GM23338 (cell line): ENCODE data around the gene SLC8A3. TPM values are rescaled to one million over a fixed set of nuclear protein-coding genes. Genes with fewer than 3 reads are reported as not detected.

Experiments
- ATAC-seq: fragments of 200-7000 bp; cut with Tn5 transposase; 3 replicates; pipeline ENCODE4 v1.9.1; 2020
- DNase-seq: peaks from one replicate; pipeline ENCODE4 v3.0.0-alpha.2; 2015; ENCODE audit warnings: low spot score
- H2AFZ ChIP-seq: fragments of 200-600 bp; sonication (generic); 2 replicates; pipeline ENCODE4 v1.8.0; 2016; ENCODE audit warnings: antibody characterized with exemption, mild to moderate bottlenecking, moderate library complexity
- H3F3A ChIP-seq: fragments of 200-600 bp; sonication (generic); replicated peaks from 2 replicates; pipeline ENCODE4 v1.8.0; 2017; ENCODE audit warnings: antibody characterized with exemption, mixed run types, low read depth
- H3K27ac ChIP-seq: fragments of 200-600 bp; sonication (generic); 2 replicates; pipeline ENCODE4 v1.6.1; 2016; ENCODE audit warnings: low read depth
- H3K27me3 ChIP-seq: fragments of 200-600 bp; sonication (generic); 2 replicates; pipeline ENCODE4 v1.8.0; 2016; ENCODE audit warnings: mild to moderate bottlenecking, mixed run types, moderate library complexity; ENCODE audit not compliant: insufficient read depth
- H3K36me3 ChIP-seq: fragments of 200-600 bp; sonication (generic); 2 replicates; pipeline ENCODE4 v1.8.0; 2016; ENCODE audit warnings: mild to moderate bottlenecking; ENCODE audit not compliant: insufficient read depth
- H3K4me1 ChIP-seq: fragments of 200-600 bp; sonication (generic); 2 replicates; pipeline ENCODE4 v1.8.0; 2016; ENCODE audit warnings: mild to moderate bottlenecking, moderate library complexity; ENCODE audit not compliant: insufficient read depth
- H3K4me2 ChIP-seq: fragments of 200-600 bp; sonication (generic); 2 replicates; pipeline ENCODE4 v1.7.1; 2017; ENCODE audit warnings: mixed run types
- H3K4me3 ChIP-seq: fragments of 200-600 bp; sonication (generic); 2 replicates; pipeline ENCODE4 v1.6.1; 2016; ENCODE audit warnings: mixed run types
- H3K79me2 ChIP-seq: fragments of 200-600 bp; sonication (generic); replicated peaks from 2 replicates; pipeline ENCODE4 v1.8.0; 2017; ENCODE audit warnings: mild to moderate bottlenecking; ENCODE audit not compliant: insufficient read depth
- H3K9me2 ChIP-seq: fragments of 200-600 bp; sonication (generic); 2 replicates; pipeline ENCODE4 v1.8.0; 2017; ENCODE audit not compliant: insufficient read depth
- H4K20me1 ChIP-seq: fragments of 200-600 bp; sonication (generic); replicated peaks from 2 replicates; pipeline ENCODE4 v1.8.0; 2017; ENCODE audit warnings: mild to moderate bottlenecking; ENCODE audit not compliant: insufficient read depth
- H3K27ac Mint-ChIP-seq: 2 replicates; pipeline ENCODE4 v1.8.0; 2020; ENCODE audit warnings: inconsistent platforms, mild to moderate bottlenecking, moderate library complexity, mixed read lengths
- H3K27me3 Mint-ChIP-seq: 3 replicates; pipeline ENCODE4 v1.8.0; 2022; ENCODE audit warnings: low read depth, mild to moderate bottlenecking, moderate library complexity, mixed read lengths, inconsistent platforms; ENCODE audit not compliant: insufficient read depth, poor library complexity
- H3K36me3 Mint-ChIP-seq: 3 replicates; pipeline ENCODE4 v1.8.0; 2021; ENCODE audit warnings: low read depth, mild to moderate bottlenecking, inconsistent platforms, moderate library complexity, mixed read lengths
- H3K4me1 Mint-ChIP-seq: 3 replicates; pipeline ENCODE4 v1.8.0; 2020; ENCODE audit warnings: mild to moderate bottlenecking, inconsistent platforms, mixed read lengths
- H3K4me3 Mint-ChIP-seq: 3 replicates; pipeline ENCODE4 v1.8.0; 2021; ENCODE audit warnings: moderate library complexity, mild to moderate bottlenecking, inconsistent platforms, mixed read lengths
- H3K9me3 Mint-ChIP-seq: 3 replicates; pipeline ENCODE4 v1.8.0; 2020; ENCODE audit warnings: moderate library complexity, mild to moderate bottlenecking, inconsistent platforms, mixed read lengths
- CTCF ChIP-seq, 2 experiments: fragments of 200-600 bp in 1 of 2; sonication (generic) in 1 of 2; conservative IDR thresholded peaks; 2 replicates each; pipeline versions ENCODE4 v1.5.1 to v1.6.1; 2016 to 2017; ENCODE audit warnings: antibody characterized with exemption in 2 of 2, low read depth in 2 of 2, mild to moderate bottlenecking in 2 of 2, moderate library complexity in 1 of 2
- ETS1 ChIP-seq: IDR thresholded peaks from 2 replicates; pipeline ENCODE4 v1.6.1; 2016; ENCODE audit warnings: antibody characterized with exemption
- EZH2phosphoT487 ChIP-seq: fragments of 200-600 bp; sonication (generic); IDR thresholded peaks from one replicate; pipeline ENCODE4 v1.8.1; 2018; ENCODE audit warnings: antibody characterized with exemption; ENCODE audit not compliant: unreplicated experiment
- JUNB ChIP-seq: IDR thresholded peaks from one replicate; pipeline ENCODE4 v1.6.1; 2016; ENCODE audit warnings: antibody characterized with exemption; ENCODE audit not compliant: unreplicated experiment
- NANOG ChIP-seq: IDR thresholded peaks from 2 replicates; pipeline ENCODE4 v1.6.1; 2016; ENCODE audit warnings: antibody characterized with exemption, borderline replicate concordance
- POLR2AphosphoS5 ChIP-seq: IDR thresholded peaks from 2 replicates; pipeline ENCODE4 v1.6.1; 2016; ENCODE audit warnings: antibody characterized with exemption, low read depth
- REST ChIP-seq: IDR thresholded peaks from one replicate; pipeline ENCODE4 v1.6.1; 2018; ENCODE audit warnings: antibody characterized with exemption; ENCODE audit not compliant: unreplicated experiment
- STAT1 ChIP-seq: IDR thresholded peaks from one replicate; pipeline ENCODE4 v1.6.1; 2016; ENCODE audit warnings: antibody characterized with exemption; ENCODE audit not compliant: unreplicated experiment
- polyA plus RNA-seq: library from polyadenylated mRNA; unstranded; fragments of >200 nt; fragmentation: Nextera tagmentation; extraction: Ambion mirVana; gene quantifications from 2 replicates; pipeline ENCODE4 v1.2.1, GENCODE V29; 2016
- total RNA-seq: library from RNA; depleted of rRNA; stranded (reverse); fragments of >200 nt; shearing (Covaris generic); gene quantifications from 2 replicates; pipeline ENCODE4 v1.2.3, GENCODE V29; 2014

The SLC8A3 gene
- total and polyA plus RNA-seq, 2 experiments from 2014 or later: 0.82 to 2.0 TPM

- Histone ChIP-seq H3K36me3 (no peaks in the 10 kb centered on the region), H3K27me3 (no peaks in the 10 kb centered on the region), H3K9me2 (peaks cover 7% of the 10 kb centered on the region; the same call in 1 of the 2 replicates), H3K27ac (no peak overlapping the region), H3F3A (0 out of 2 replicates have a peak, but pooled peaks cover 3% of the 10 kb centered on the region), H3K4me2 (no peak overlapping the region), H3K4me3 (no peak overlapping the region), H3K79me2 (no peaks in the 10 kb centered on the region), H4K20me1 (no peaks in the 10 kb centered on the region), H2AFZ (no peak overlapping the region), H3K4me1 (peaks cover 7% of the 10 kb centered on the region)
- no peak overlapping the region for H3K27ac Mint-ChIP-seq
- peaks cover 6% of the 10 kb centered on the region for H3K27me3 Mint-ChIP-seq
- ATAC-seq: no peak
- H3K4me1 Mint-ChIP-seq: peaks cover 24% of the 10 kb centered on the region
- no peak overlapping the region for H3K4me3 Mint-ChIP-seq
- no peak for TF ChIP-seq REST
- no peak for TF ChIP-seq NANOG
- TF ChIP-seq STAT1: no peak
- TF ChIP-seq CTCF (conservative IDR thresholded peaks at IDR 0.05; ENCODE audit: low read depth in 2 of 2): no peak
- TF ChIP-seq EZH2phosphoT487: no peak
- no peak for TF ChIP-seq JUNB
- TF ChIP-seq ETS1: no peak
- no peak for DNase-seq
- H3K9me3 Mint-ChIP-seq: no peaks in the 10 kb centered on the region
- H3K36me3 Mint-ChIP-seq: no peaks in the 10 kb centered on the region
These were observed 111.7 kb downstream of the SLC8A3 start for GRCh38 chr14:70077005-70077404.

- H3K27me3 Mint-ChIP-seq: peaks cover 6% of the 10 kb centered on the region
- peaks cover 7% of the 10 kb centered on the region for H3K4me1 ChIP-seq
- ATAC-seq: peak; percentile 99
- H3K4me1 Mint-ChIP-seq: peaks cover 24% of the 10 kb centered on the region
- 0 out of 2 replicates have a peak, but pooled peaks cover 3% of the 10 kb centered on the region for H3F3A ChIP-seq
- no peak overlapping the region for H3K27ac Mint-ChIP-seq
- H3K36me3 Mint-ChIP-seq: no peaks in the 10 kb centered on the region
- H3K36me3 ChIP-seq: no peaks in the 10 kb centered on the region
- no peaks in the 10 kb centered on the region for H3K27me3 ChIP-seq
- H3K9me3 Mint-ChIP-seq: no peaks in the 10 kb centered on the region
- H3K27ac ChIP-seq: no peak overlapping the region
- H4K20me1 ChIP-seq: no peaks in the 10 kb centered on the region
- no peak for TF ChIP-seq POLR2AphosphoS5
- peak; percentile 99 for TF ChIP-seq CTCF (conservative IDR thresholded peaks at IDR 0.05; ENCODE audit: low read depth in 2 of 2)
- no peaks in the 10 kb centered on the region for H3K9me2 ChIP-seq
- DNase-seq: peak; percentile 90
- H3K4me3 Mint-ChIP-seq: no peak overlapping the region
- no peak overlapping the region for H2AFZ ChIP-seq
- no peaks in the 10 kb centered on the region for H3K79me2 ChIP-seq
- H3K4me3 ChIP-seq: no peak overlapping the region
- no peak overlapping the region for H3K4me2 ChIP-seq
These were observed 114.7 kb downstream of the SLC8A3 start for GRCh38 chr14:70073924-70074566.
